Adrenal gland (tissue), 5 donors: Measurements from ENCODE around the gene NAPA.

Source experiments
- POLR2A ChIP-seq, 2 donors: fragments of 450-650 bp; IDR thresholded peaks; one replicate each; pipeline ENCODE4 v1.6.1; 2017; ENCODE audit warnings: antibody characterized with exemption in 2 of 2, mild to moderate bottlenecking in 2 of 2, moderate library complexity in 1 of 2
- TF ChIP-seq, protein P1 (sequence below), 6 experiments: fragments of 450-650 bp in 4 of 6; fragments of 200-600 bp in 2 of 6; sonication (generic) in 1 of 6; IDR thresholded peaks; 1 replicate in 5 of 6; 2 replicates in 1 of 6; pipeline versions ENCODE4 v1.5.1 to v1.8.0; 2016 to 2021; ENCODE audit warnings: antibody characterized with exemption in 6 of 6, mild to moderate bottlenecking in 2 of 6, moderate library complexity in 1 of 6
- donor health status: DM: no; HTN: no; CAD: no.

GRCh38 chr19:47481460-47482052, 33.3 kb downstream of the NAPA start:
- TF ChIP-seq, protein P1, sequence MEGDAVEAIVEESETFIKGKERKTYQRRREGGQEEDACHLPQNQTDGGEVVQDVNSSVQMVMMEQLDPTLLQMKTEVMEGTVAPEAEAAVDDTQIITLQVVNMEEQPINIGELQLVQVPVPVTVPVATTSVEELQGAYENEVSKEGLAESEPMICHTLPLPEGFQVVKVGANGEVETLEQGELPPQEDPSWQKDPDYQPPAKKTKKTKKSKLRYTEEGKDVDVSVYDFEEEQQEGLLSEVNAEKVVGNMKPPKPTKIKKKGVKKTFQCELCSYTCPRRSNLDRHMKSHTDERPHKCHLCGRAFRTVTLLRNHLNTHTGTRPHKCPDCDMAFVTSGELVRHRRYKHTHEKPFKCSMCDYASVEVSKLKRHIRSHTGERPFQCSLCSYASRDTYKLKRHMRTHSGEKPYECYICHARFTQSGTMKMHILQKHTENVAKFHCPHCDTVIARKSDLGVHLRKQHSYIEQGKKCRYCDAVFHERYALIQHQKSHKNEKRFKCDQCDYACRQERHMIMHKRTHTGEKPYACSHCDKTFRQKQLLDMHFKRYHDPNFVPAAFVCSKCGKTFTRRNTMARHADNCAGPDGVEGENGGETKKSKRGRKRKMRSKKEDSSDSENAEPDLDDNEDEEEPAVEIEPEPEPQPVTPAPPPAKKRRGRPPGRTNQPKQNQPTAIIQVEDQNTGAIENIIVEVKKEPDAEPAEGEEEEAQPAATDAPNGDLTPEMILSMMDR (IDR thresholded peaks at IDR 0.05), result no peak
- TF ChIP-seq POLR2A (IDR thresholded peaks at IDR 0.05), result no peak
